ENCODE measurements around the gene IARS1.

Gene IARS1

GRCh38 chr9:92295240-92295790 lies 1.8 kb upstream of the IARS1 start:
- no peaks in the 10 kb centered on the region for H3K27me3 ChIP-seq (replicated peaks; ENCODE audit: control insufficient read depth, insufficient read depth, low read length)
- H3K4me1 ChIP-seq (ENCODE audit: control insufficient read depth, insufficient read depth, low read length): peaks cover 32% of the 10 kb centered on the region
- no peak overlapping the region for H3K4me3 ChIP-seq (ENCODE audit: low read length)
- peak overlapping the region; percentile 99 for H3K9ac ChIP-seq (ENCODE audit: low read length)
- H3K36me3 ChIP-seq (ENCODE audit: control insufficient read depth, insufficient read depth, low read length, severe bottlenecking): peaks cover 47% of the 10 kb centered on the region
- no peak for DNase-seq (ENCODE audit: low read depth)
- no peaks in the 10 kb centered on the region for H3K9me3 ChIP-seq (ENCODE audit: control insufficient read depth, low read length)

DNA sequence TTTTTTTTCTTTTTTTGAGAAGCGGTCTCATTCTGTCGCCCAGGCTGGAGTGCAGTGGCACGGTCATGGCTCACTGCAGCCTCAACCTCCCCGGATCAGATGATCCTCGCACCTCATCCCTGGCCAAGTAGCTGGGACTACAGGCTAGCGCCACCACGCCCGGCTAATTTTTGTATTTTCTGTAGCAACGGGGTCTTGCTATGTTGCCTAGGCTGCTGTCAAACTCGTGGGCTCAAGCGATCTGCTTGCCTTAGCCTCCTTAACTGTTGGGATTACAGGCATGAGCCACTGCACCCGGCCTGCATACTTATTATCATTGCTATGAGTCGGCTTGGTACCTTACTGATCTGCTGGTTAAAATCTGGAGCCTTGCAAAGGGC lies 790 bp upstream of the IARS1 start:
- Histone ChIP-seq H3K9me3 (ENCODE audit: control insufficient read depth, low read length) (no peaks in the 10 kb centered on the region), H3K36me3 (ENCODE audit: control insufficient read depth, insufficient read depth, low read length, severe bottlenecking) (peaks cover 39% of the 10 kb centered on the region), H3K4me1 (ENCODE audit: control insufficient read depth, insufficient read depth, low read length) (peaks cover 37% of the 10 kb centered on the region), H3K9ac (ENCODE audit: low read length) (peak overlapping the region; percentile 99), H3K4me3 (ENCODE audit: low read length) (peak overlapping the region; percentile 98), H3K27me3 (replicated peaks; ENCODE audit: control insufficient read depth, insufficient read depth, low read length) (no peaks in the 10 kb centered on the region)
- peak; percentile 29 for DNase-seq (ENCODE audit: low read depth)

DNA sequence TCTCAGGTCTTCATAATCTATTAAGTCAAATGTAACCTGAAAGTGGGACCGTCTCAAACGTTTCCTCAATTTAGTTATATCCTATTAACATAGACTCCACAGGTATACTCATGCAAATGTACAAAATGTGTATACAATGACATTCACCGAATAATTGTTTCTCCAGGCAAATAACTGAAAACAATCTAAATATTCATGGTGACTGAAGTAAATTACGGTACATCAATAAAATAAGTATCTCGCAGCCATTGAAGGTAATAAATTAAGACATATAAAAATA lies 482 bp downstream of the IARS1 start:
- Histone ChIP-seq H3K9me3 (ENCODE audit: control insufficient read depth, low read length) (no peaks in the 10 kb centered on the region), H3K4me1 (ENCODE audit: control insufficient read depth, insufficient read depth, low read length) (peaks cover 39% of the 10 kb centered on the region), H3K36me3 (ENCODE audit: control insufficient read depth, insufficient read depth, low read length, severe bottlenecking) (peaks cover 39% of the 10 kb centered on the region), H3K4me3 (ENCODE audit: low read length) (peak overlapping the region; percentile 98), H3K27me3 (replicated peaks; ENCODE audit: control insufficient read depth, insufficient read depth, low read length) (no peaks in the 10 kb centered on the region), H3K9ac (ENCODE audit: low read length) (peak overlapping the region; percentile 99)
- DNase-seq (ENCODE audit: low read depth): no peak

DNA sequence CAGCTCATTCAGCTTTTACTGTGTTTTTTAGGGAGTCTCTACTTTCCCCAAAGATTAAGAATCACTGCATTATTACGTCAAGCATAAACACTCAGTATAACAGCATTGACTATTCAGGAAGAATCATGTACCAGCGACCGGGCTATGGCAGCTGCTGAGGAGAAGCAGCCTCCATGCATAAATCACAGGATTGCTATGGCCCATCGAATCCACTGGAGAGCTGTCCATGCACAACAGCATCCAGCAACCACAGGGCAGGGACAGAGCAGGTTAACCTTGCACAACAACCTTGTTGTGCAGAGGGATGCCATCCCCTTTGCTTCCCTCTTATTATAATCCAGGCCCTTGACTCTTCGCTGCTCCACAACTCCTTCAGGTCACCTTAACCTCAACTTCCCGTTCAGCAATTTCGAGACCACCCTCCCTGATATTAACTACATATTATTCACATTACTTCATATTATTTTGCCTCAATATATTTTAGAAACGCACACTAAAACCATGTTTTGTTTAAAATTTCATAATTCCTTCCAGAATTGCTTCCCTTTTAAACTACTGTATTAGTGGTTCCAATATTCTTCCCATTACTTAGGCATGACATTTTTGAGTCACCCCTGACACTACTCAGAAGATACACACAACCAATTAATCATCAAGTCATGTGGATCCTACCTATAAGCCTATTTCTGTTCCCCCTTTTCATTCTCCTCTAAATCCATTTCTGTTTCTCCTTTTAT lies 991 bp downstream of the IARS1 start:
- Histone ChIP-seq H3K27me3 (replicated peaks; ENCODE audit: control insufficient read depth, insufficient read depth, low read length) (no peaks in the 10 kb centered on the region), H3K9ac (ENCODE audit: low read length) (peak overlapping the region; percentile 99), H3K36me3 (ENCODE audit: control insufficient read depth, insufficient read depth, low read length, severe bottlenecking) (peaks cover 39% of the 10 kb centered on the region), H3K4me1 (ENCODE audit: control insufficient read depth, insufficient read depth, low read length) (peaks cover 39% of the 10 kb centered on the region), H3K9me3 (ENCODE audit: control insufficient read depth, low read length) (no peaks in the 10 kb centered on the region), H3K4me3 (ENCODE audit: low read length) (peak overlapping the region; percentile 98)
- DNase-seq (ENCODE audit: low read depth): peak; percentile 42

- H3K4me3 ChIP-seq (ENCODE audit: low read length): peak overlapping the region; percentile 98
- no peaks in the 10 kb centered on the region for H3K9me3 ChIP-seq (ENCODE audit: control insufficient read depth, low read length)
- H3K36me3 ChIP-seq (ENCODE audit: control insufficient read depth, insufficient read depth, low read length, severe bottlenecking): peaks cover 39% of the 10 kb centered on the region
- peaks cover 39% of the 10 kb centered on the region for H3K4me1 ChIP-seq (ENCODE audit: control insufficient read depth, insufficient read depth, low read length)
- H3K9ac ChIP-seq (ENCODE audit: low read length): peak overlapping the region; percentile 40
- H3K27me3 ChIP-seq (replicated peaks; ENCODE audit: control insufficient read depth, insufficient read depth, low read length): no peaks in the 10 kb centered on the region
- no peak for DNase-seq (ENCODE audit: low read depth)
Observed at GRCh38 chr9:92291577-92291976, 1.9 kb downstream of the IARS1 start.

DNA sequence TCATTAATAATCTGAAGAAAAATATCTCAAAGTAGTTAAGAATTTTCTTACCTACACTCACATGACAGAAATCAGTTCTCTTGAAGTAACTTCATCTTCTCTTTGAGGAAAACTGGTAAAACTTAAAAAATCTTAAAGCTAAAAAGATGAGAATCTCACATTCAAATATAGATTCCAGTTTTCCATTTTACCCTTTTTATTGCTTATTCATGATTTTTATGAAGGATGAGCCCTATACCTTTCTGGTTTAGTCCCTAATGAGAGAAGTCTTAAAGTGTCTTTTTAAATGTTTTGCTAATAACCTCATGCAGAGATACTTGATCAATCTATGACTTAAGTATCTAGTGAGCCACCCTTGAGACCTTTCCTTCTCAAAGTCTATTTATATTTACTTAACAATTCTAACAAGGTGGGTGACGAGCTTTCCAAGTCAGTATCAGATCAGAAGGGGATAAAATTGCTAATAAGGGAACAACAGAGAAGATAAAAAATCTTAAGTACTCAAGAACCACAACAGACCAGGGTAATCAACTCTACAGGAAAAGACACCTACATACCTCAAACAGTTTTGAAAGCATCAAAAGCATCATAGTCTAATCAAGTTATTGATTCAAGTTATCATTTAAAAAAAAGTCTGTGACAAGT lies 2.6 kb downstream of the IARS1 start:
- H3K27me3 ChIP-seq (replicated peaks; ENCODE audit: control insufficient read depth, insufficient read depth, low read length): no peaks in the 10 kb centered on the region
- peaks cover 40% of the 10 kb centered on the region for H3K36me3 ChIP-seq (ENCODE audit: control insufficient read depth, insufficient read depth, low read length, severe bottlenecking)
- no peak overlapping the region for H3K9ac ChIP-seq (ENCODE audit: low read length)
- H3K4me3 ChIP-seq (ENCODE audit: low read length): peak overlapping the region; percentile 98
- no peaks in the 10 kb centered on the region for H3K9me3 ChIP-seq (ENCODE audit: control insufficient read depth, low read length)
- DNase-seq (ENCODE audit: low read depth): no peak
- peaks cover 39% of the 10 kb centered on the region for H3K4me1 ChIP-seq (ENCODE audit: control insufficient read depth, insufficient read depth, low read length)

GRCh38 chr9:92289708-92290390 lies 3.6 kb downstream of the IARS1 start:
- peak; percentile 62 for DNase-seq (ENCODE audit: low read depth)
- Histone ChIP-seq H3K36me3 (ENCODE audit: control insufficient read depth, insufficient read depth, low read length, severe bottlenecking) (peaks cover 51% of the 10 kb centered on the region), H3K27me3 (replicated peaks; ENCODE audit: control insufficient read depth, insufficient read depth, low read length) (no peaks in the 10 kb centered on the region), H3K9ac (ENCODE audit: low read length) (no peak overlapping the region), H3K9me3 (ENCODE audit: control insufficient read depth, low read length) (no peaks in the 10 kb centered on the region), H3K4me1 (ENCODE audit: control insufficient read depth, insufficient read depth, low read length) (peaks cover 34% of the 10 kb centered on the region), H3K4me3 (ENCODE audit: low read length) (no peak overlapping the region)

DNA sequence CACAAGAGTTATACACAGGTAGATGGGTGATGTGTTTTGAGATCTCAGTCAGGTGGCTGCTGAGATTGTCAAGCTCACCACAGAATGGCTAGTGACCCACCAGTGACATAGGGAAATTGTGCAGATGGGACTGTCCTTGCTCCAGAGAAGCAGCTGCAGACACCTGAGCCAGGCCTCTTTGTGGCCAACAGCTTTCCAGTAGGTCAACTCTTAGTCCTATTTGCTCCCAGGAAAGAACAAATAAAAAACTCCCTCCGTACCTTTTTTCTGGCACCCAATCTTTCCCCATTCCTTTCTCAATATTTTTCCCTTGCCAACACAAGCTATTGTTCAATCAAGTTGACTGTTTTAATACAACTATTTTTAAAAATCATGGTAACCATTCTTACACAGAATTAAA lies 14.2 kb downstream of the IARS1 start:
- Histone ChIP-seq H3K36me3 (ENCODE audit: control insufficient read depth, insufficient read depth, low read length, severe bottlenecking) (peaks cover 99% of the 10 kb centered on the region), H3K9me3 (ENCODE audit: control insufficient read depth, low read length) (no peaks in the 10 kb centered on the region), H3K4me1 (ENCODE audit: control insufficient read depth, insufficient read depth, low read length) (peaks cover 8% of the 10 kb centered on the region), H3K27me3 (replicated peaks; ENCODE audit: control insufficient read depth, insufficient read depth, low read length) (no peaks in the 10 kb centered on the region), H3K9ac (ENCODE audit: low read length) (no peak overlapping the region), H3K4me3 (ENCODE audit: low read length) (no peak overlapping the region)
- no peak for DNase-seq (ENCODE audit: low read depth)

DNA sequence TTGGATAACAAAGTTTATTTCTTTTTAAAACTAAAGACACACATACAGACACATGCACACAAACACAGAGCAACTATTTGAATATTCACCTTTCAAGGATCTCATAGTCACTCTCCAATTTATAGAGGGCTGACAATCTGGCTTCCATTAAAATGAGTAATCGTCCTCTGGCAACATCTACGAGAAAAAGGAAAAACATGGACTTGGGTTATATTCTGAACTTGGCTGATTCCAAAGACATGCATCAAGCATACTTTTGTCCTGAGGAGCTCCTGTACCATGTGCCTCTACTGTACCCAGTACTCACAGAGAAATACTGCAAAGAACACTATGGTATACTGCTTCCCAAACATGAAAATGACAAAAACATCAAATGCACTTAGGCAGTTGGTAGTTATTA lies 15.4 kb downstream of the IARS1 start:
- H3K36me3 ChIP-seq (ENCODE audit: control insufficient read depth, insufficient read depth, low read length, severe bottlenecking): peaks cover 99% of the 10 kb centered on the region
- H3K9ac ChIP-seq (ENCODE audit: low read length): peak overlapping the region; percentile 3
- peaks cover 8% of the 10 kb centered on the region for H3K4me1 ChIP-seq (ENCODE audit: control insufficient read depth, insufficient read depth, low read length)
- peak; percentile 76 for DNase-seq (ENCODE audit: low read depth)
- no peaks in the 10 kb centered on the region for H3K9me3 ChIP-seq (ENCODE audit: control insufficient read depth, low read length)
- no peaks in the 10 kb centered on the region for H3K27me3 ChIP-seq (replicated peaks; ENCODE audit: control insufficient read depth, insufficient read depth, low read length)
- no peak overlapping the region for H3K4me3 ChIP-seq (ENCODE audit: low read length)

GRCh38 chr9:92276331-92277032 lies 17.0 kb downstream of the IARS1 start:
- peaks cover 100% of the 10 kb centered on the region for H3K36me3 ChIP-seq (ENCODE audit: control insufficient read depth, insufficient read depth, low read length, severe bottlenecking)
- H3K27me3 ChIP-seq (replicated peaks; ENCODE audit: control insufficient read depth, insufficient read depth, low read length): no peaks in the 10 kb centered on the region
- peaks cover 8% of the 10 kb centered on the region for H3K4me1 ChIP-seq (ENCODE audit: control insufficient read depth, insufficient read depth, low read length)
- H3K9ac ChIP-seq (ENCODE audit: low read length): no peak overlapping the region
- DNase-seq (ENCODE audit: low read depth): no peak
- no peak overlapping the region for H3K4me3 ChIP-seq (ENCODE audit: low read length)
- no peaks in the 10 kb centered on the region for H3K9me3 ChIP-seq (ENCODE audit: control insufficient read depth, low read length)

GRCh38 chr9:92275541-92275940 lies 18.0 kb downstream of the IARS1 start:
- Histone ChIP-seq H3K9me3 (ENCODE audit: control insufficient read depth, low read length) (no peaks in the 10 kb centered on the region), H3K9ac (ENCODE audit: low read length) (no peak overlapping the region), H3K4me1 (ENCODE audit: control insufficient read depth, insufficient read depth, low read length) (peaks cover 8% of the 10 kb centered on the region), H3K36me3 (ENCODE audit: control insufficient read depth, insufficient read depth, low read length, severe bottlenecking) (peaks cover 100% of the 10 kb centered on the region), H3K4me3 (ENCODE audit: low read length) (no peak overlapping the region), H3K27me3 (replicated peaks; ENCODE audit: control insufficient read depth, insufficient read depth, low read length) (no peaks in the 10 kb centered on the region)
- no peak for DNase-seq (ENCODE audit: low read depth)

All from adipocyte (in vitro differentiated cells).